ENCODE measurements around the gene SIGLEC9.

GRCh38 chr19:51090471-51090870 is 34.2 kb upstream of the SIGLEC9 start:
- TF ChIP-seq CTCF (conservative IDR thresholded peaks at IDR 0.05) (no peak), ZFX (IDR thresholded peaks at IDR 0.05) (no peak)

Measured in C4-2B (cell line).